ENCODE measurements around the gene ADAMTSL1.

The ADAMTSL1 gene

GRCh38 chr9:18707489-18708205 lies 233.7 kb downstream of the ADAMTSL1 start:
- POLR2A ChIA-PET, result interaction anchor here (0.5 kb wide), 1 partner anchor 270 kb away, joined by 4 read pairs; no protein-coding TSS in a partner anchor
- no peaks in the 10 kb centered on the region for H3K36me3 ChIP-seq (ENCODE audit: control insufficient read depth in 2 of 2, insufficient read depth in 1 of 2, low read length in 2 of 2)
- 0 out of 2 replicates have a peak, but pooled peaks cover 2% of the 10 kb centered on the region for H3K4me1 ChIP-seq (ENCODE audit: control insufficient read depth, insufficient read depth, low read length)
- H3K27ac ChIP-seq (ENCODE audit: extremely low read depth, low read depth, low read length), result no peak overlapping the region
- H3K9me3 ChIP-seq (ENCODE audit: control insufficient read depth, insufficient read depth, low read depth, low read length), result no peaks in the 10 kb centered on the region
- no peak overlapping the region for H3K4me3 ChIP-seq (ENCODE audit: low read depth, low read length)
- CTCF ChIA-PET, result interaction anchor here (0.7 kb wide), 1 partner anchor 307 kb away, joined by 3 read pairs; no protein-coding TSS in a partner anchor
- TF ChIP-seq ZSCAN5A (tag by site-specific recombination; IDR thresholded peaks at IDR 0.05) (no peak), ZNF610 (tag by site-specific recombination; IDR thresholded peaks at IDR 0.05; ENCODE audit: borderline replicate concordance) (no peak), ZNF571 (tag by site-specific recombination; IDR thresholded peaks at IDR 0.05) (no peak), ZNF558 (tag by site-specific recombination; IDR thresholded peaks at IDR 0.05) (no peak), ZNF555 (tag by site-specific recombination; conservative IDR thresholded peaks at IDR 0.05) (no peak), PRDM6 (tag by site-specific recombination; IDR thresholded peaks at IDR 0.05) (no peak), ZNF404 (tag by site-specific recombination; IDR thresholded peaks at IDR 0.05) (no peak), ZNF560 (tag by site-specific recombination; IDR thresholded peaks at IDR 0.05; ENCODE audit: borderline replicate concordance) (no peak), ZNF549 (tag by site-specific recombination; IDR thresholded peaks at IDR 0.05) (no peak), REPIN1 (tag by site-specific recombination; IDR thresholded peaks at IDR 0.05; ENCODE audit: low read depth) (no peak), ZNF777 (tag by site-specific recombination; IDR thresholded peaks at IDR 0.05; ENCODE audit: borderline replicate concordance) (no peak), MZF1 (tag by site-specific recombination; IDR thresholded peaks at IDR 0.05; ENCODE audit: borderline replicate concordance) (no peak), ZNF837 (tag by site-specific recombination; IDR thresholded peaks at IDR 0.05) (no peak)

- CTCF ChIA-PET, result no interaction called here
- H3K4me1 ChIP-seq (ENCODE audit: control insufficient read depth, insufficient read depth, low read length), result no peaks in the 10 kb centered on the region
- no peaks in the 10 kb centered on the region for H3K36me3 ChIP-seq (ENCODE audit: control insufficient read depth in 2 of 2, insufficient read depth in 1 of 2, low read length in 2 of 2)
- TF ChIP-seq SP2 (tag by site-specific recombination; IDR thresholded peaks at IDR 0.05) (no peak), ZNF24 (tag by site-specific recombination; IDR thresholded peaks at IDR 0.05) (no peak), ZNF148 (tag by site-specific recombination; IDR thresholded peaks at IDR 0.05; ENCODE audit: borderline replicate concordance) (no peak), REPIN1 (tag by site-specific recombination; IDR thresholded peaks at IDR 0.05; ENCODE audit: low read depth) (no peak), GFI1B (tag by site-specific recombination; IDR thresholded peaks at IDR 0.05) (no peak), ZNF701 (tag by site-specific recombination; IDR thresholded peaks at IDR 0.05) (no peak), ZNF121 (tag by site-specific recombination; IDR thresholded peaks at IDR 0.05) (no peak), ZNF354C (tag by site-specific recombination; IDR thresholded peaks at IDR 0.05; ENCODE audit: borderline replicate concordance, low read depth) (no peak), ZNF362 (tag by site-specific recombination; IDR thresholded peaks at IDR 0.05) (no peak), ZBTB11 (tag by site-specific recombination; conservative IDR thresholded peaks at IDR 0.05; ENCODE audit: low read depth) (no peak), ZNF37A (tag by site-specific recombination; IDR thresholded peaks at IDR 0.05) (no peak), ZNF571 (tag by site-specific recombination; IDR thresholded peaks at IDR 0.05) (no peak), ZNF140 (tag by site-specific recombination; IDR thresholded peaks at IDR 0.05) (no peak), ZNF473 (tag by site-specific recombination; IDR thresholded peaks at IDR 0.05) (no peak)
These were observed 234.5 kb downstream of the ADAMTSL1 start for GRCh38 chr9:18708429-18708828.

More at GRCh38 chr9:18708429-18708828, 234.5 kb downstream of the ADAMTSL1 start:
- no peak overlapping the region for H3K27ac ChIP-seq (ENCODE audit: extremely low read depth, low read depth, low read length)
- POLR2A ChIA-PET, result no interaction called here
- H3K9me3 ChIP-seq (ENCODE audit: control insufficient read depth, insufficient read depth, low read depth, low read length), result no peaks in the 10 kb centered on the region
- no peak overlapping the region for H3K4me3 ChIP-seq (ENCODE audit: low read depth, low read length)
